Neural cell (in vitro differentiated cells): Measurements from ENCODE around the gene CGNL1. TPM values are rescaled to one million over a fixed set of nuclear protein-coding genes. Genes with fewer than 3 reads are reported as not detected.

Experiments
- H2AFZ ChIP-seq: fragments of 200-600, 300-800 bp; sonication (generic), shearing (Covaris generic); 2 replicates; pipeline ENCODE4 v1.6.0; 2014; ENCODE audit warnings: low read depth, mild to moderate bottlenecking, antibody characterized with exemption, low read length, moderate library complexity
- H3F3A ChIP-seq: fragments of 200-600 bp; shearing (Covaris generic); 2 replicates; pipeline ENCODE4 v1.6.1; 2016; ENCODE audit warnings: mild to moderate bottlenecking, moderate library complexity, mixed read lengths, antibody characterized with exemption, low read length; ENCODE audit not compliant: insufficient read depth, poor library complexity, severe bottlenecking
- H3K27ac ChIP-seq: fragments of 200-600, 300-800 bp; sonication (generic), shearing (Covaris generic); 2 replicates; pipeline ENCODE4 v1.5.1; 2014; ENCODE audit warnings: mild to moderate bottlenecking, low read length, moderate library complexity
- H3K27me3 ChIP-seq: fragments of 300-800, 200-600 bp; sonication (generic), shearing (Covaris generic); 2 replicates; pipeline ENCODE4 v1.6.0; 2014; ENCODE audit warnings: mild to moderate bottlenecking, low read depth, low read length, moderate library complexity; ENCODE audit not compliant: insufficient read depth
- H3K36me3 ChIP-seq: fragments of 300-800, 200-600 bp; sonication (generic), shearing (Covaris generic); 2 replicates; pipeline ENCODE4 v1.5.1; 2014; ENCODE audit warnings: mild to moderate bottlenecking, antibody characterized with exemption, low read length, moderate library complexity; ENCODE audit not compliant: insufficient read depth
- H3K4me2 ChIP-seq: fragments of 300-800, 200-600 bp; sonication (generic), shearing (Covaris generic); 2 replicates; pipeline ENCODE4 v1.6.0; 2014; ENCODE audit warnings: mild to moderate bottlenecking, low read length
- H3K4me3 ChIP-seq: fragments of 300-800, 200-600 bp; sonication (generic), shearing (Covaris generic); 2 replicates; pipeline ENCODE4 v1.5.1; 2014; ENCODE audit warnings: mild to moderate bottlenecking, low read length, moderate library complexity
- H3K79me2 ChIP-seq: fragments of 200-600 bp; shearing (Covaris generic); replicated peaks from 2 replicates; pipeline ENCODE4 v1.6.0; 2014; ENCODE audit warnings: mild to moderate bottlenecking, low read length, moderate library complexity; ENCODE audit not compliant: insufficient read depth
- H3K9ac ChIP-seq: fragments of 300-800, 200-600 bp; sonication (generic), shearing (Covaris generic); 2 replicates; pipeline ENCODE4 v1.6.1; 2016; ENCODE audit warnings: mild to moderate bottlenecking, low read length, mixed read lengths
- H3K9me2 ChIP-seq: fragments of 200-600 bp; shearing (Covaris generic); 2 replicates; pipeline ENCODE4 v1.6.1; 2016; ENCODE audit warnings: mild to moderate bottlenecking, low read length, mixed read lengths; ENCODE audit not compliant: insufficient read depth
- H3K9me3 ChIP-seq: fragments of 200-600, 300-800 bp; sonication (generic), shearing (Covaris generic); 2 replicates; pipeline ENCODE4 v1.6.1; 2016; ENCODE audit warnings: mild to moderate bottlenecking, mixed run types, low read length, moderate library complexity, mixed read lengths
- H4K20me1 ChIP-seq: fragments of 200-600 bp; shearing (Covaris generic); 2 replicates; pipeline ENCODE4 v1.6.1; 2016; ENCODE audit warnings: mild to moderate bottlenecking, mixed run types; ENCODE audit not compliant: insufficient read depth
- EP300 ChIP-seq: fragments of 450-650 bp; conservative IDR thresholded peaks from 2 replicates; pipeline ENCODE4 v1.6.1; 2014; ENCODE audit warnings: antibody characterized with exemption, mild to moderate bottlenecking, moderate library complexity; ENCODE audit not compliant: poor library complexity, severe bottlenecking
- EZH2 ChIP-seq: fragments of 200-600, 300-800 bp; shearing (Covaris generic), sonication (generic); IDR thresholded peaks from 2 replicates; pipeline ENCODE4 v1.6.1; 2014; ENCODE audit warnings: antibody characterized with exemption, low read length, borderline replicate concordance, mild to moderate bottlenecking; ENCODE audit not compliant: insufficient read depth, poor library complexity, severe bottlenecking
- MXI1 ChIP-seq: fragments of 450-650 bp; conservative IDR thresholded peaks from 2 replicates; pipeline ENCODE4 v1.6.1; 2014; ENCODE audit warnings: antibody characterized with exemption, mild to moderate bottlenecking; ENCODE audit not compliant: poor library complexity, severe bottlenecking
- POLR2AphosphoS5 ChIP-seq: IDR thresholded peaks from 2 replicates; pipeline ENCODE4 v1.6.1; 2012
- RAD21 ChIP-seq: fragments of 450-650 bp; conservative IDR thresholded peaks from 2 replicates; pipeline ENCODE4 v1.6.1; 2014; ENCODE audit warnings: antibody characterized with exemption, mild to moderate bottlenecking, moderate library complexity
- SMC3 ChIP-seq: fragments of 450-650 bp; conservative IDR thresholded peaks from 2 replicates; pipeline ENCODE4 v1.6.1; 2014; ENCODE audit warnings: antibody characterized with exemption, mild to moderate bottlenecking, moderate library complexity; ENCODE audit not compliant: poor library complexity
- TAF1 ChIP-seq: IDR thresholded peaks from 2 replicates; pipeline ENCODE4 v1.6.1; 2012; ENCODE audit warnings: low read depth
- polyA plus RNA-seq: library from polyadenylated mRNA; depleted of rRNA; stranded (reverse); fragments of >200 nt; gene quantifications from 2 replicates; pipeline ENCODE4 v1.2.3, GENCODE V29; 2014
- TF ChIP-seq, protein P1 (sequence below): fragments of 450-650 bp; IDR thresholded peaks from 2 replicates; pipeline ENCODE4 v1.5.1; 2014; ENCODE audit warnings: antibody characterized with exemption, mild to moderate bottlenecking, moderate library complexity; ENCODE audit not compliant: poor library complexity, severe bottlenecking
- TF ChIP-seq, protein P2 (sequence below): IDR thresholded peaks from 2 replicates; pipeline ENCODE4 v1.6.1; 2012; ENCODE audit warnings: borderline replicate concordance

The CGNL1 gene
- polyA plus RNA-seq, 1 donor from 2014 or later = 0.26 TPM

DNA sequence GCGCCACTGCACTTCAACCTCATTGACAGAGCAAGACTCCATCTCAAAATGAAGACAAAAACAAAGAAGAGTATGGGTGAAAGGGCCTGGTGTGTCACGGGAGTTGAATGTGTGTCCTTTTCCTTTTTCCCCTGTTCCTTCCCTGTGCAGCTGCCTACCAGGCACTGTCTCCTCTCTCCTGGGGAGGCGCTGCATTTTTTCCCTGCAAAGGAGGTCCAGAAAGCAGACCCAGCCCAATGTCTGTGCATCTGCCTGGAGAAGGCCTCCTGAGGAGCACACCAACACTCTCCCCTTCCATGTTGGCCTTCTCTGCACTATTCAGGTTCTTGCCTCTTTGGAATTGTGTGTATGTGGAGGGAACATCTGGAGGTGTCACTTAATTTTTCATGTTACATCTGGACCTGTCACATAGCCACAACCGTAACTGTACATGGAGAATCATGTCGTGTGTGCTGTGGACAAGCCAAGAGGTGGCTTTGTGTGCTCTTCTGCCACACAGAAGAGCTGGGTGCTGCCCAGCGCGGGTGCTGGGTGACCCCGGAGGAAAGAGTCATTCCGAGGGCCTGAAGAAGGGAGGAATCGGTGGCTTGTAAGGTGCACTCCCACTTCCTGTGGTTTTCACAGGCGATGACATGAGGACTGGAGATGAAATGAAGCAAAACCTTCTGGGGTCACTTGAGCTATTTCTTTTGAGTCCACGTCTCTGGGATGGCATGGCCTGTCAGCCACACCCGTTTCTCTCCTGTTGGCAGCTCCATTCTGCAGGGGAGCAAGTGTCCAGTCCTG, 46.5 kb upstream of the CGNL1 start:
- Histone ChIP-seq H3K9me2 (no peaks in the 10 kb centered on the region), H3K79me2 (no peaks in the 10 kb centered on the region), H3K4me2 (no peak overlapping the region), H2AFZ (no peak overlapping the region), H4K20me1 (no peaks in the 10 kb centered on the region), H3K27me3 (no peaks in the 10 kb centered on the region), H3K36me3 (no peaks in the 10 kb centered on the region), H3K9me3 (no peaks in the 10 kb centered on the region), H3K4me3 (no peak overlapping the region), H3K9ac (no peak overlapping the region), H3K27ac (no peak overlapping the region), H3F3A (no peaks in the 10 kb centered on the region)
- no peak for TF ChIP-seq RAD21
- no peak for TF ChIP-seq POLR2AphosphoS5
- no peak for TF ChIP-seq TAF1
- TF ChIP-seq, protein P1, sequence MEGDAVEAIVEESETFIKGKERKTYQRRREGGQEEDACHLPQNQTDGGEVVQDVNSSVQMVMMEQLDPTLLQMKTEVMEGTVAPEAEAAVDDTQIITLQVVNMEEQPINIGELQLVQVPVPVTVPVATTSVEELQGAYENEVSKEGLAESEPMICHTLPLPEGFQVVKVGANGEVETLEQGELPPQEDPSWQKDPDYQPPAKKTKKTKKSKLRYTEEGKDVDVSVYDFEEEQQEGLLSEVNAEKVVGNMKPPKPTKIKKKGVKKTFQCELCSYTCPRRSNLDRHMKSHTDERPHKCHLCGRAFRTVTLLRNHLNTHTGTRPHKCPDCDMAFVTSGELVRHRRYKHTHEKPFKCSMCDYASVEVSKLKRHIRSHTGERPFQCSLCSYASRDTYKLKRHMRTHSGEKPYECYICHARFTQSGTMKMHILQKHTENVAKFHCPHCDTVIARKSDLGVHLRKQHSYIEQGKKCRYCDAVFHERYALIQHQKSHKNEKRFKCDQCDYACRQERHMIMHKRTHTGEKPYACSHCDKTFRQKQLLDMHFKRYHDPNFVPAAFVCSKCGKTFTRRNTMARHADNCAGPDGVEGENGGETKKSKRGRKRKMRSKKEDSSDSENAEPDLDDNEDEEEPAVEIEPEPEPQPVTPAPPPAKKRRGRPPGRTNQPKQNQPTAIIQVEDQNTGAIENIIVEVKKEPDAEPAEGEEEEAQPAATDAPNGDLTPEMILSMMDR = no peak

DNA sequence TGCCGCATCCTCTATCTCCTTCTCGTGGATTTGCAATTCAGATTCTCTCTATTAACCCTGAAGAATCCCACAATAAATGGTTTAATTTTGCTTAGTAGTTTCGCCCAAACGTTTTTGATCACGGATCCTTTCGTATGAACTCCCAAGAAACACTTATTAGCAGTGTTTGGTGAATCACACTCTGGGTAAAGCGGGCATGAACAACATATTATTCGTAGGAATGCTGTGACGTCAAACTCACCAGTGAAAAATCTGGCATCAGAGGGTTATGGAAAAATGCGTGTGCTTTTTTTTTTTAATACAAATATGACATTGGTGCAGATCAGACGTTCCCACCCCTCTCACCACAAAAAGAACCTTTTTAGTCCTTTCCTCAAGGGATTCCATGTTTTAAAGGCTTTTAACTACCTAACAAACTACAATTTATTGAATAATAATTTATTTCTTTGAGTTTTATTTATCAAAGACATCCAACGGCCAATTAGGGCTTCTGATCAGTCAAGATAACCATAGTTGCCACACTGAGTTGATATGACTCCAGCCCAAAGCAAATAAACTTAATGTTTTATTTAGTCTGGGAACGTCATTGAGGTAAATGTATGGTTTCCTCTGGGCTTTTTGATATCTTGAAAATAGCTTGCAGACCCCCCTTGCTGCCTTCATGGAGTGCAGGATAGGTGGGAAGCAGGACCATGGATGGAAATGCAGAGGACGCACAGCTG, 45.5 kb upstream of the CGNL1 start:
- H3K9me2 ChIP-seq = no peaks in the 10 kb centered on the region
- no peak for TF ChIP-seq EZH2
- no peak for TF ChIP-seq SMC3
- TF ChIP-seq, protein P1 = no peak
- no peak for TF ChIP-seq EP300
- TF ChIP-seq, protein P2, sequence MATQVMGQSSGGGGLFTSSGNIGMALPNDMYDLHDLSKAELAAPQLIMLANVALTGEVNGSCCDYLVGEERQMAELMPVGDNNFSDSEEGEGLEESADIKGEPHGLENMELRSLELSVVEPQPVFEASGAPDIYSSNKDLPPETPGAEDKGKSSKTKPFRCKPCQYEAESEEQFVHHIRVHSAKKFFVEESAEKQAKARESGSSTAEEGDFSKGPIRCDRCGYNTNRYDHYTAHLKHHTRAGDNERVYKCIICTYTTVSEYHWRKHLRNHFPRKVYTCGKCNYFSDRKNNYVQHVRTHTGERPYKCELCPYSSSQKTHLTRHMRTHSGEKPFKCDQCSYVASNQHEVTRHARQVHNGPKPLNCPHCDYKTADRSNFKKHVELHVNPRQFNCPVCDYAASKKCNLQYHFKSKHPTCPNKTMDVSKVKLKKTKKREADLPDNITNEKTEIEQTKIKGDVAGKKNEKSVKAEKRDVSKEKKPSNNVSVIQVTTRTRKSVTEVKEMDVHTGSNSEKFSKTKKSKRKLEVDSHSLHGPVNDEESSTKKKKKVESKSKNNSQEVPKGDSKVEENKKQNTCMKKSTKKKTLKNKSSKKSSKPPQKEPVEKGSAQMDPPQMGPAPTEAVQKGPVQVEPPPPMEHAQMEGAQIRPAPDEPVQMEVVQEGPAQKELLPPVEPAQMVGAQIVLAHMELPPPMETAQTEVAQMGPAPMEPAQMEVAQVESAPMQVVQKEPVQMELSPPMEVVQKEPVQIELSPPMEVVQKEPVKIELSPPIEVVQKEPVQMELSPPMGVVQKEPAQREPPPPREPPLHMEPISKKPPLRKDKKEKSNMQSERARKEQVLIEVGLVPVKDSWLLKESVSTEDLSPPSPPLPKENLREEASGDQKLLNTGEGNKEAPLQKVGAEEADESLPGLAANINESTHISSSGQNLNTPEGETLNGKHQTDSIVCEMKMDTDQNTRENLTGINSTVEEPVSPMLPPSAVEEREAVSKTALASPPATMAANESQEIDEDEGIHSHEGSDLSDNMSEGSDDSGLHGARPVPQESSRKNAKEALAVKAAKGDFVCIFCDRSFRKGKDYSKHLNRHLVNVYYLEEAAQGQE = no peak
- TF ChIP-seq TAF1 = no peak
- no peak for TF ChIP-seq MXI1
- no peak for TF ChIP-seq RAD21
- TF ChIP-seq POLR2AphosphoS5 = no peak
- H3K36me3 ChIP-seq = no peaks in the 10 kb centered on the region
- H3K27me3 ChIP-seq = no peaks in the 10 kb centered on the region
- H3K4me3 ChIP-seq = no peak overlapping the region
- no peak overlapping the region for H2AFZ ChIP-seq
- H3K9me3 ChIP-seq = no peaks in the 10 kb centered on the region
- no peaks in the 10 kb centered on the region for H4K20me1 ChIP-seq
- no peaks in the 10 kb centered on the region for H3F3A ChIP-seq
- no peaks in the 10 kb centered on the region for H3K79me2 ChIP-seq
- H3K27ac ChIP-seq = no peak overlapping the region
- no peak overlapping the region for H3K9ac ChIP-seq
- H3K4me2 ChIP-seq = no peak overlapping the region
